HG02943 (cell line): ENCODE data around the gene PALM3.

Source experiments
- ATAC-seq: cut with Tn5 transposase; IDR thresholded peaks from one replicate; pipeline ENCODE4 v1.9.1; 2021; ENCODE audit warnings: mild to moderate bottlenecking, low read depth, moderate library complexity; ENCODE audit not compliant: unreplicated experiment

Gene PALM3

DNA sequence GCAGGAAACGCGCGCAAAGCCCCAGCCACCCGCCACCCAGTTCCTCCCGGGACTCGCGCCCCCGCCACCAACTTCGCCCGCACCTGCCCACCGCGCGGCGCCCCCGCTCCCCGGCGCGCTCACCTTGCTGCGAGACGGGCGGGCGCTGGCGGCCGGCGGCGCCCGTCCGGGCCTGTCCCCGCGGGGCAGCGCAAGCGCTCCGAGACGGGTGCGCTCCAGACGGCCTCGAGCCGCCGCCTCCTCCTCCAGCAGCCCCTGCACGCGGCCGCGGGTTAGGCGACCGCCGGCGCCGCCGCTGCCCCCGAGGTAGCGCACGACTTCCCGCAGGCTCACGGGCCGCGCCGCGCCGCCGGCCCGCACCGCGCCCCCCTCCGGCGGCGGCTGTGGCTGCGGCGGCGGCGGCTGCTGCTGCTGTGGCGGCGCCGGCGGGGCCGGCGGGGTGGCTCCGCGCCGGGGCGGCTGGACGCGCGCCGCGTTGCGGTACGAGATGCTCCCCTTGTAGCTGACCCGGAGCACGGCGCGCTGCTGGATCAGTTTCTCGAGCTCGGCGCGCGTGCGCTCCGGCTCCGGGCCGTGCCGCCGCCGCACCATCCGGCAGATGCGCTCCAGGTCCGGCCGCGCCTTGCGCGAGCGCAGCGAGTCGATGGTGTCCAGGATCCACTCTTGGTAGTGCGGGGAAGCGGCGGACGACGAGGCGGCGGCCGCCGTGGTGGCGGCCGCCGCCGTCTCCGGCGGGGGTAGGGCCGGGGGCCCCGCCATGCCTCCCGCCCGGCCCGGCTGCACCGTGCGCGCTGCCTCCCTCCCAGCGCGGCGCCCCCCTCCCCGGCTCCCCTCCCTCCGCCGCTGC, 28.0 kb upstream of the PALM3 start:
- ATAC-seq: no peak

DNA sequence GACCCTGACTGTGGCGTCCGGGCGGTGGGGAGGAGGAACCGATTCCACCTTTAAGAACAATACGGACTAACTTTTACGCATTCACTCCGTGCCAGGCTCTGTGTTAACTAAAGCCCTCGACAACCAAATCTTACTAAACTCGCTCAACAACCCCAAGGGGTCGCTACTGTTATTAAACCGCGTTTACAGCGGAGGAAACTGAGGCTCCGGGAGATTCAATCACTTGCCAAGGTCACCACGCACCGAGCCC, 27.5 kb upstream of the PALM3 start:
- no peak for ATAC-seq

DNA sequence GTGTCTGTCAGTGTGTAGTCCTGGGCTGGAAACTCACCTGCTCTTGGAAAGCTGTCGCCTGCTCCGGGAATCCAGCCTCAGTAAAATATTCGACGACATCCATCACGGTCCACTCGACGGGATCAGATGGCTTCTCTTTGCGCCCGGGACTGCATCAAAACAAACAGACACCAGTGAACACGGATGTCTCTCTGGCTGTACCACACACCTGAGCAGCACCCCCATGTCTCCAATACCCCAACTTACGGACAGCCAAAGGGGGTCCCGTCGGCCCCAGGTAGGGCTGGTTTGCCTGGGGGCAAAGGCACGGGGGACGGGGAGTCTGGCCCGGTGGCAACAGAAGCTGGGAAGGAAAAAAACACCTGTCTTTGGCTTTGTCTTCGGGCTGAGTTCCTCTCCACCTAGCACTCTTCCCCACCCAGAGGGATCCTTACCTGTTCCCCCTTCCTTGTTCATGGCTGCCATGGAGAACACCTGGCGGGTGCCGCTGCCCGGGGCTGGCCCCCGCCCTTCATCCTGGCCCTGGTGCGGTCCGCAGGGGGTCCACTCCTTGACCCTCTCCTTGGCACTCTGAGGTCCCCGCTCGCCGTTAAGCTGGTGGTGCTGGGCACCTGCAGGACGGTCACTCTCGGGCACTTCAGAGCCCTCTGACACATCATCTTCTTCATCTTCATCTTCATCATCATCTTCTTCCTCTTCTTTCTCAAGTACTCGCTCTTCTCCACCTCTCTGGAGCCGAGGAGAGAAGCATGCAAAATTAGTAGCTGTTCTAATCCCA, 26.9 kb upstream of the PALM3 start:
- no peak for ATAC-seq

- ATAC-seq: no peak
These were observed 24.2 kb upstream of the PALM3 start for GRCh38 chr19:14086098-14086497.

- no peak for ATAC-seq
These were observed 23.6 kb upstream of the PALM3 start, which contains the start of gene C19orf67 for GRCh38 chr19:14085309-14085995. C19orf67 (minus strand) TSS chr19:14085783; CDS start chr19:14085627, 156 bp downstream.

DNA sequence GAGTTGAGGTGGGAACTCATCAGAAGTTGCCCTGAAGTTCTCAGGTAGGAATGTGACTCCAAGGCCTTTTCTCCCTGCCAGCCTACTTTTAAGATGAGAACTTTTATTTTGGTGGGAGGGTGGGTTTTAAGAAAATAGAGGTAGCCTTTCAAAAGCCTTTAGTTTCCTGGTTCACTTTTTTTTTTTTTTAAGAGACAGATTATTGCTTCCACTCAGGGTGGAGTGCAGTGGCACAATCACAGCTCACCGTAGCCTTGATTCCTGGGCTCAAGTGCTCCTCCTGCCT, 20.7 kb upstream of the PALM3 start:
- no peak for ATAC-seq

- peak; percentile 11 for ATAC-seq
These were observed 20.2 kb upstream of the PALM3 start for GRCh38 chr19:14081797-14082674.

DNA sequence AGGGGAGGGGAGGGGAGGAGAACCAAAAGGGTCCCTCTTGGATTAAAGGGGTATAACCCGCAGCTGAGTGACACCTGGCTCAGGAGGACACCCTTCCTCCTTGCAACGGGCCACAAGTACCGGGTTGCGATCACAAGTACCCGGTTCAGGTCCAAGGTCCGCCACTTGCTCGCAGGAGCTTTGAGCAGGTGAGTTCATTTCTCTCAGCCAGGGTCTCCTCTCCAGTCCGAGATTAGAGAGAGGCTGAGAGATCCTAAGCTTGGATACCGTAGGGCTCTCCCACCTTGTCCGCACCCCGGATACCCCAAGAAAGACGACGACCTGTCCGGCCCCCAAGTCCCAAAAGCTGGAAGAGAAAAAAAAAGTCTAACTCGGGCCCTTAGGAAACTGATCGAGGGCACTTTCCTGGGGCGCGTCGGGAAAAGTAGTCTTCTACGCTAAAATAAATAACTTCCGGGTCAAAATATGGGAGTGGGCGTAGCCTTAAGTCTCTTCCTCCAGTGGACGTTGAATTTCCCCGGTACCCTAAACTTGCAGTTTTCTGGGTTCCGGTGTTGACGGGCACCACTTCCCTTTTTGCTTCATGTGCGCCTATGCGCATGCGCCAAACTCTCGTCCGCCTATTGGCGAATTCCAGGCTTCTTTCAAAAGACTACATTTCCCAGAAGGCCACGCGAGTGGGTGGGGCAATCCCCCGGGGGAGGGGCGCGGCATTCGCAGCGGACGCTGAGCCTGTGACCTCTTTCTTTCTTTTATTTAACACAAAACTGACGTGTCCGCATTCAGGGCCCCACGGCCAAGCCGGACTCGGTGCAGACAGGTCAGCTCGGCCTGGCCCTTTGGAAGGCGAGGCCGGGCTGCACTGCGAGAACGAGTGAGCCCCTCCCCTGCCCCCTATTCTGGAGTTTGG, 19.3 kb upstream of the PALM3 start:
- ATAC-seq: peak; percentile 80

DNA sequence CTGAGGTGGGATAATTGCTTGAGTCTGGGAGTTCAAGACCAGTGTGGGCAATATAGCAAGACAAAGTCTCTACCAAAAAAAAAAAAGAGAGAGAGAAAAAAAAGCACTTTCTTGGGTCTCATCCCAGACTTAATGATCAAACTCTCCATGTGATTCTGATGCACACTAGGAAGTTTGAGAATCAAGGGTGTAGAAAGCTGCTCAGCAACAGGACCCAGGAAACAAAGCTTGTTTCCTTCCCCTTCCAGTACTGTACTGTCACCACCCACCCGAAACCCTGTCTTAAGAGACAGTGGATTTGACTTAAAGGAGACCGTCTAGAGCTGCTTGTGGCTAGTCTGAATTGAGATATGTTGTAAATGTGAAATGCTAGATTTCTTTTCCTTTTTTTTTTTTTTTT, 16.5 kb upstream of the PALM3 start:
- ATAC-seq: no peak

GRCh38 chr19:14073925-14074838, 12.3 kb upstream of the PALM3 start:
- no peak for ATAC-seq

GRCh38 chr19:14073261-14073924, 11.5 kb upstream of the PALM3 start:
- no peak for ATAC-seq

GRCh38 chr19:14072535-14073260, 10.8 kb upstream of the PALM3 start, which contains the start of gene MISP3:
MISP3 (plus strand) TSS chr19:14072786; CDS start chr19:14073310, 524 bp downstream.
- no peak for ATAC-seq

DNA sequence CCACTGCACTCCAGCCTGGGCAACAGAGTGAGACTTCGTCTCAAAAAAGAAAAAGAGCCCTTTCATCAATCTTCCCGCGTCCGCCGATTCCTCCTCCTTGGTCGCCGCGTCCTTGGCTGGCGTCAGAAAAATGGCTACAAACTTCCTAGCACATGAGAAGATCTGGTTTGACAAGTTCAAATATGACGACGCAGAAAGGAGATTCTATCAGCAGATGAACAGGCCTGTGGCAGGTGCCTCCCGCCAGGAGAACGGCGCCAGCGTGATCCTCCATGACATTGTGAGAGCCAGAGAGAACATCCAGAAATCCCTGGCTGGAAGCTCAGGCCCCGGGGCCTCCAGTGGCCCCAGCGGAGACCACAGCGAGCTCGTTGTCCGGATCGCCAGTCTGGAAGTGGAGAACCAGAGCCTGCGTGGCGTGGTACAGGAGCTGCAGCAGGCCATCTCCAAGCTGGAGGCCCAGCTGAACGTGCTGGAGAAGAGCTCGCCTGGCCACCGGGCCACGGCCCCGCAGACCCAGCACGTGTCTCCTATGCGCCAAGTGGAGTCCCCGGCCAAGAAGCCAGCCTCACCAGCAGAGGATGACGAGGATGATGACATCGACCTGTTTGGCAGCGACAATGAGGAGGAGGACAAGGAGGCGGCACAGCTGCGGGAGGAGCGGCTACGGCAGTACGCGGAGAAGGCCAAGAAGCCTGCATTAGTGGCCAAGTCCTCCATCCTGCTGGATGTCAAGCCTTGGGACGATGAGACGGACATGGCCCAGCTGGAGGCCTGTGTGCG, 8.6 kb upstream of the PALM3 start:
- no peak for ATAC-seq

DNA sequence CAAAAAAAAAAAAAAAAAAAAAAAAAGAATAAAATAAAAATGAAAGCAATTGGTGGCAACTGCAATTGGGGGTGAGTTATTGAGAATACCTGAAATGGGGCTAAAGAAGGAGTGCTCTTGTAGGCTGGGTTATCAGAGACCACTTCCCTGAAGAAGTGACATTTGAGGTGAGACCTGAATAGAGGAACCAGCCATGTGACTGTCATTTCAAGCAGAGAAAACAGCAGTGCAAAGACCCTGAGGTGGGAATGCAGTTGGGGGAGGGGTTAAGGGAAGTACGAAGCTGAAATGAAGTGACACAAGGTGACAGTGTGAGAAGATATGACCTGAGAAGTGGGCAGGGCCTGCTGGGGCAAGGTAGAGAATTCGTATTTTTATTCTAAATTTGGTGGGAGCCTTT, 4.3 kb upstream of the PALM3 start:
- ATAC-seq: no peak

- no peak for ATAC-seq
These were observed 1.2 kb upstream of the PALM3 start for GRCh38 chr19:14063105-14063504.

DNA sequence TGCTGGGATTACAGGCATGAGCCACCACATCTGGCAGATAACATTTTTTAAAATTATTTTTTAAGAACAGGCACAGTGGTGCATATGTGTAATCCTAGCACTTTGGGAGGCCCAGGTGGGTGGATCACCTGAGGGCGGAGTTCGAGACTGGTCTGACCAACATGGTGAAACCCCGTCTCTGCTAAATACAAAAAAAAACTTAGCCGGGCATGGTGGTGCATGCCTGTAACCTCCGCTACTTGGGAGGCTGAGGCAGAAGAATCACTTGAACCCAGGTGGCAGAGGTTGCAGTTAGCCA, 631 bp upstream of the PALM3 start:
- ATAC-seq: no peak
